GM10248 (cell line): ENCODE measurements around the gene RINL.
"Not testable (repeated sequence)": the region's sequence is repeated elsewhere in the genome, so short reads cannot be mapped to it uniquely, and the experiment has no call there.

Experiments
- CTCF ChIA-PET: fragments of 300-600 bp; sonication (Branson Sonifier 250); formaldehyde crosslinking; extraction: SDS; loops from one replicate; lab custom pipeline; 2021; ENCODE audit warnings: antibody characterized with exemption; lab: Yijun Ruan, JAX
- POLR2A ChIA-PET: fragments of 350-650 bp; sonication (Branson Sonifier 250); formaldehyde crosslinking; extraction: SDS; loops from one replicate; lab custom pipeline; 2020; ENCODE audit warnings: antibody characterized with exemption; lab: Yijun Ruan, JAX
- DNase-seq: peaks from one replicate; pipeline ENCODE4 v3.0.0; 2012; ENCODE audit errors: extremely low spot score
- CTCF ChIP-seq: IDR thresholded peaks from 2 replicates; pipeline ENCODE4 v1.5.1; 2012; ENCODE audit warnings: mild to moderate bottlenecking, low read depth; ENCODE audit errors: extremely low read depth, missing control alignments, control extremely low read depth

Gene RINL

GRCh38 chr19:38826856-38827551 lies 51.1 kb downstream of the RINL start:
- CTCF ChIA-PET = interaction anchor here (1.3 to 2.1 kb wide), 3 partner anchors 11 to 104 kb away, joined by 3 to 5 read pairs (median 3); partner anchors contain the start of genes MRPS12 and SARS2
- TF ChIP-seq CTCF = no peak
- POLR2A ChIA-PET = no interaction called here
- no peak for DNase-seq

- POLR2A ChIA-PET, CTCF ChIA-PET, DNase-seq: not testable (repeated sequence)
These were observed 52.1 kb downstream of the RINL start for GRCh38 chr19:38825936-38826335.

GRCh38 chr19:38821230-38821825 lies 56.7 kb downstream of the RINL start:
- not testable (repeated sequence) for DNase-seq
- ChIA-PET POLR2A (interaction anchor here (0.6 to 1.0 kb wide), 3 partner anchors 10 to 418 kb away, joined by 3 read pairs; no protein-coding TSS in a partner anchor), CTCF (interaction anchor here (1.1 to 3.4 kb wide), 5 partner anchors 8 to 66 kb away, joined by 3 to 9 read pairs (median 4); partner anchors contain the start of genes ECH1 and LGALS4)

GRCh38 chr19:38819231-38819920 lies 58.7 kb downstream of the RINL start:
- ChIA-PET POLR2A (interaction anchor here (1.0 to 1.2 kb wide), 2 partner anchors 12 to 445 kb away, joined by 4 to 7 read pairs; partner anchors contain the start of gene ECH1), CTCF (interaction anchor here (0.9 kb wide), 1 partner anchor 11 kb away, joined by 3 read pairs; no protein-coding TSS in a partner anchor)
- no peak for DNase-seq
- no peak for TF ChIP-seq CTCF
